NCI-H526 treated with DMSO at 0.1 percent for 48 hours (cell line): ENCODE measurements around the gene ACSF2.
"Not testable (repeated sequence)": the region's sequence is repeated elsewhere in the genome, so short reads cannot be mapped to it uniquely, and the experiment has no call there.

Experiments
- DNase-seq: peaks from one replicate; lab custom pipeline; 2025; lab: John Stamatoyannopoulos, UW

Gene ACSF2

DNA sequence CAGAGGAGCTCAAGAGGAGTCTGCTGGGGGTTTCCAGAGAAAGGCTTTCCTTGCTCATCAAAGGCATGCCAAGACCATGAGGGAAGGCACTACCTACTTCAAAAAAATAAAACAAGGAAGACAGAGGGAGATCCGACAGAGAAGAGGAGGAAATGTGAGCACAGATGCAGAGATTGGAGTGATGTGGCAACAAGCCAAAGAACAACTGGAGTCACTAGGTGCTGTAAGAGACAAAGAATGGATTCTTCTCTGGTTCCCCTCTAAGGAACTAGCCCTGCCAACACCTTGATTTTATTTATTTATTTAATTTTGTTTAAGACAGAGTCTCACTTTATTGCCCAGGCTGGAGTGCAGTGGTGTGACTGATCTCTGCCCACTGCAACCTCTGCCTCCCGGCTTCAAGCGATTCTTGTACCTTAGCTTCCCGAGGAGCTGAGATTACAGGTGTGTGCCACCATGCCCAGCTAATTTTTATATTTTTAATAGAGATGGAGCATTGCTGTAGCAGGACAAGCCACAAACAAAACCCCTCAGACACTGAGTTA is 13.8 kb upstream of the ACSF2 start:
- no peak for DNase-seq

DNA sequence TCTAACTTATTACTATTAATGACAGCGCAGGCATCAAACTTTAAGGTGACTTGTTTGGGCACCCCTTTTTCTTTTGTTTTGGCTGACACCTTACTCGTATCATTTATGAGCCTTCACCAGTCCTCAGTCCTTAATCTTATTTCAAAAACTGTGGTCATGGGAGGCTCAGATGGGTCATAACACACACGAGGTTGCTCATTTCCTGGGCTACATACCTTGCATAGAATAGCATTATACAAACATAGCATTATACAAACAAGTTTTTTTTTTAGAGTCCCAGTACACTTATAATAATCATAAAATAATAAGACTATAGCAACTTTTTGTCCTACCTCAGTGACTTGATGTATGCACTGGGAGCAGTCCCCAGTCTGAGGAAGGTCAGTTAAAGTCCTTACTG is 11.2 kb upstream of the ACSF2 start:
- DNase-seq = no peak

DNA sequence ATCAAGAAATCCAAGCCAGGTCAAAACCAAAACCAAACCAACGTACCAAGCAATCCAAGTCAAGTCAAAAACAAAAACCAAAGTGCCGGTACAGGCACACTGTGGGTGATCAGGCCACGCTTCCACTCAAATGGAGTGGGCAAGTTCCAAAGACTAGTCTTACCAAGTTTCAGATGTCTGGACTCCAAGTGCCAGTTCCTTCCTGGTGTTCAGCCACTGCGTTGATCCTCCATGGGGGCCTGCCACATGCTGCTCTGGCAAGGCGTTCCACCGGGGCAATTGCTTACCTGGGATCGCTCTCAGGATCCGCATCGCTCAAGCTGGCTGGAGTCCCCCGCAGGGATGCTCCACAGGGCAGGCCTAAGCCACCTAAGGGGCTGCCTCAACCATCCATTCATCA is 6.4 kb upstream of the ACSF2 start:
- DNase-seq = not testable (repeated sequence)

DNA sequence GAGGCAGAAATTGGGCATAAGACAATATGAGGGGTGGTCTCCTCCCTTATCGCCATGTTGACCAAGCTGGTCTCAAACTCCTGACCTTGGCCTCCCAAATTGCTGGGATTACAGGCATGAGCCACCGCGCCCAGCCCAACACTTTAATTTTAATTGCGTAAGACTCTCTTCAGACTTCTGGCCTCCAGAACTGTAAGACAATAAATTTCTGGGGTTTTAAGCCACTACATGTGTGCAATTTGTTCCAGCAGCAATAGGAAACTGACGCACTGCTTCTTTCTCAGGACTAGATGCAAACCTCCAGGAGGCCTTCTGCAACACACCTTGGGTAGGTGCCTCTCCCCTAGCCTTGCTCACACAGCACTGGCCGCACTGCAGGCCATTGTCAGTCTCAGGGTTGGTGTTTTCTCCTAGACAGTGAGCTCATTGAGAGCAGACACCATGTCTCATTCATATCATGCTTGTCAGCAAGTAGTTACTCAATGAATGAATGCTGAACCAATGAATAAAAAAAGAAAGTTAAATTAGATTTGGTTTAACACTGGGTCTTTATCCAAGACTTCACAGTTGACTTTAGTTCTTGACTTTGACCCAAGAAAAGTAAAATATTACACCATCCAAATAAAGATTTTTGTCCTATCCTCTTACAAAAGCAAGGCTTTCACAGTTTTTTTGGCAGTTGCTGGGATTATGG is 5.5 kb upstream of the ACSF2 start:
- no peak for DNase-seq

DNA sequence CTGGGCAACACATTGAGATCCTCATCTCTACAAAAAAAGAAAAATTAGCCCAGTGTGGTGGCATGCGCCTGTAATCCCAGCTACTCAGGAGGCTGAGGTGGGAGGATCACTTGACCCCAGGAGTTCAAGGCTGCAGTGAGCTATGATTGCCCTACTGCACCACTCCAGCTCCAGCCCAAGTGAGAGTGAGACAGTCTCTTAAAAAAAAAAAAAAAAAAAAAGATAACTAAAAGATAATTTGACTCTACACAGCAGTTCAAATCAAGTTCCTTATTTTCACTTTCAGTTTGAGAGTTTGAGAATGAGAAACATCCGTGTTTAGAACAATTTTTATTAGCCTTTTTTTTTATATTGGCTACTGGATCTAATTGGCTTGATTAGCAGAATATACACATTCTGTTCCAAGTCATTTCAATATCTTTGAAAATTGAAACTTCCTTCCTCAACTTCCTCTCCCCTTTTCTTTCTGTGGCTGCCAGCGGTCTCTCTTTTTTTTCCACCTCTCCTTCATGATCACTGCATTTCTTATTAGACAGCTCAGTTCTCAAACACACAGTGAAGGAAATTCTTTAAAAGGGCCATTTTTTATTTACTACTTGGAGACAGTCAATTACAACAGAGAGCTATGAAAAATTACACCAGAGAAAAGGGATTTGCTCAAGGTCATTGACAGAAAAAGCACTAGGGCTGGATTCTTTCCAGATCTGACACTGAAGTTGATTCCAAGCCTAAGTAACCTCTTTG is 4.5 kb upstream of the ACSF2 start:
- DNase-seq = no peak

DNA sequence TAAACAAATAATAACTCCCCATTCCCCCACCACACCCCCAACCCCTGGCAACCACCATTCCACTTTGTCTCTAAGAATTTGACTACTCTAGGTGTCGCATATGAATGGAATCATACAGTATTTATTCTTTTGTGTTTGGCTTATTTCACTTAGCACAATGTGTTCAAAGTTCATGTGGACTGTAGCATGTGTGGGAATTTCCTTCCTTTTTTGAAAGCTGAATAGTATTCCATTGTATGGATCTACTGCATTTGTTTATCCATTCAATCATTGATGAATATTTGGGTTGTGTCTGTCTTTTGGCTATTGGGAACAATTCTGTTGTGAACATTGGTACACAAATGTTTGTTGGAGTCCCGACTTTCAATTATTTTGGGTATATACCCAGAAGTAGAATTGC is 3.3 kb upstream of the ACSF2 start:
- no peak for DNase-seq

DNA sequence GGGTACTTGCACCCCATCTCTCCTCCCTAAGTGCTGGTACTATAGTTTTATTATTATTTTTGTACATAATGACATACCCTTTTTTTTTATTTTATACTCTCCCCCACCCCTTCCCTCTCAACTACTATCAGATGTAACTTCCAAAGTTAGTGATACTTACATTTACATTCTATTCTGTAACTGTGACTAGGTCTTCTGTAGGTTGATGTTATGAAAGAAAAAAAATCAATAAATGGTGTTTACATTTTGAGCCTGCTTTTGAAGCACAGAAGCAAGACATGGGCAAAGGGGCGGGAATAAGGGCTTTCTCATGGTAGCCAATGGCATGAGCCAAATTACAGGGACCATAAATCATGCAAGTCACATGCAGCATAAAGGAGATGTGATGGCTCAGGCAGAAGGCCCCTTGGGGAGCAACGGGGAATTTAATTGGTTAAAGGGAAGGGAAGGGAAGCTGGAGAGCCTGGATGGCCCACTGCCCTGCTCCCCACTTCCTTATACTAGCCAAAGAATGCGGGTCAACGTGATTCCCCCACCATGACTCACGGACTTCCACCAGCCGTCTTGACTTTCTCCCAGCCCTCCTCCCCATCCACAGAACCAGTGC is 2.4 kb upstream of the ACSF2 start:
- no peak for DNase-seq

DNA sequence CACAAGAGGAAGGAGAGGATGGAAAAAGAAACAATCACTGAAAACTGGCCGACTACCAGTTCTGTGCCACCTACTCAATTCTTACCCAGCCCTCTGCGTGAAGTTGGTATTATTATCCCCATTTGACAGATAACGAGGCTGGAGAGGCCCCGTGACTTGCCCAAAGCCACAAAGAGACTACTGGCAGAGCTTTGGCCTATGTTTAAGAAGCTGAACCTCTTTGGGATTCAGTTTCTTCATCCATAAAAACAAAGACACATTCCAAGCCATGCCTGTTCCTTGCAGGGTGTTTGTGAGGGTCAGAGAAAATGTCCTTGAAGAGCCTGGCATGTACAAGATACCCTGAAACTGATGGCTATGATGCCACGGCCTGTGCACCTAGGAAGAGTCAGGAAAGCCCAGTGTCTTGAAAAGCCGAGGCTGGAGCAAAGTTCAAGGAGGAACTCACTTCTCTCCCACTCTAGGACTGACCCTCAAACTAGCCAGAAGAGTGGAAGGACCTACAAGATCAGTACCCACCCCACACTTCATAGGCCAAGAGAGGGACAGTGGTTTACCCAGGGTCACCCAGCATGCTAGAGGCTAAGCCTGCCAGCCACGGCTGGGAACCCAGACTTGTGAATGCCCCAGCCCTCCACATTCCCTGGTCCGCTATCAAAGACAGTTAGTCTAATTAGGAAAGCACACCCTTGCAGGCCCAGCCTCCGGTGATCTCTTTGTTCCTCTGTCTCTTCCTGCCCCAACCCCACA is 1.6 kb upstream of the ACSF2 start:
- no peak for DNase-seq

DNA sequence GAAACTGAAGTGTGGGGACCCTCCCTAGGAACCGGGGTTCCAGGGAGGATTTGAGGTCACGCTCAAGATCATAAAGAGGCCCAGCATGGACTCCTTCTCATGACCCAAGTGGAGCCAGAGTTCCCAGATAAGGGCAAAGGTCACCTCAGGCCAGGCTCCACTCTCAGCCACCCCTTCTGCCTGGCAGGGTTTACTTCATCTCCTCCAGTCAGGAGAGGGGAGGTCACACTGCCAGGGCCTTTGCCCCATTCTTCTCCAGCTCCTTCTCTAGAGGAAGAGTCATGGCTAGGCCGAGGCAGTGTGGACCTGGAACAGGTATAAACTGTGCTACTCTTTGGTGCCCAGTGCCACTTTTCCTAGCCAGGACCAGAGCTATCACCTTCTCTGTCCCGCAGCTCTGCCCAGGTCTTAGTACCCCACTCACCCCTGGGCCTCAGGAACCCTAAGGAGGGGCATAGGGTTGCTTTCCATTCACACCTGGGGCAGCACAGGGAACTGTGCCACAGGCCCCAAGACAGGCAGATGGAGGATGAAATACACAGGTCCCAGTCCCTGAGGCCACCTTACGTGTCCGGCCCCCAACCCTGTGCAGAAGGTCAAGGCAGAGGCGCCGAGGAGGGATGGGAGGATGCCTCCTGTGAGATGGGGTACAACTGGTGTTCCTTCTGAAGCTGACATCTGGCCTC is 879 bp upstream of the ACSF2 start:
- DNase-seq = no peak

DNA sequence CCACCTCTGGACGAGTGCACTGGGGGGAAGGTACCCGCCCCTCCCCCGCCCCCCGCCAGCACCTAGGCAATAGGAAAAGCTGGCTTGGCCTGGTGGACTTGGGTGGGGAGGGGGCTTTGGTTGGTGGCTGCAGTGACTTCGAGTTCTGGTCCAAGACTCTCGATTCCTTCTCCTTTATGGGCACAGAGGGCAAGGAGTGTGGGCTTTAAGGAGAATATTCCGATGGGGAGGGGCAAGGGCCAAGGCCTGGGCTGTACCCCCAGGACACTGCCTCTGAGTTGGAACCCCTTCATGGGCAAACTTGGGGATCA is 409 bp downstream of the ACSF2 start:
- no peak for DNase-seq

DNA sequence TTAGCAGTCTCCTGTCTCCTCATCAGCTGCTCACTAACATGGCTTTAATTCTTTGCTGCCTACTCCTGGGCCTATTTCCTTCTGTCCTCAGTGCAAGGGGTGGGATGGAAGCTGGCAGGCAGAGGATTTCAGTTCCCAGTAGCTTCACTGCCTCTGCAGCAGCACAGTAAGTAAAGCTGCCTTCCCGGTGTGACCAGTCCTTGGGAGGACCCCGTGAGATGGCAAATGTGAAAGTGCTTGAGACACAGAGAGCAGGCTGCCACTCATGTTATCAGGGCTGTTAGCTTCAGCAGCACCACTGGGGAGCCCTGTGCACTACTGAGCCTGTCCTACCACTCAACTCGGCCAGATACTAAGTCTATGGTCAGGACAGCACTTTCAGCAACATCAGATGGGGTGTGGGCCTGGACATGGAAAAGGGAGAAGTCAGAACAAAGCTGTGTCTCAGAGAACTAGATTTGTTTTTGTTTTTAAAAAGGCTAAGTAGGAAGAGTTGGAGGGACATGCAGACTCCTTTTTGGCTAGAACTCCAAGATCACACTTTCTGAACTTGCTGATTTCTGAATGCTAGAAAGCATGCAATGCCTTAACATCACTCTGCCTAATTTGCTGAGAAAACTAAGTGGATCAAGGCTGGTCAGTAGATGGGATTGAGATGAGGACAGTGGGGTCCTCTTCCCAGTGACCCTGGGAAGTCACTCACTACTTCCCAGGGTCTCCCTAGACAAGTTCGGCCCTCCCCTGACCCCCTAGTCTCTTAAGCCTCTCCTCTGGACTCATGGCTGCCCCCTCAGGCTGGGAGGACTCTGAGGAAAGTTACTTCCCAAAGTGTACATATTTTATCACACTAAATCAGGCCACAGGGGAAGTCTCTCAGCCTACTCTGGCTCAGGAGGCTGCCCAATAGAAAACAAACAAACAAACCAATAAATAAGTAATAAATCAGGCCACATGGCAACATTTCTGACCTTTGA is 1.1 kb downstream of the ACSF2 start:
- DNase-seq = no peak

DNA sequence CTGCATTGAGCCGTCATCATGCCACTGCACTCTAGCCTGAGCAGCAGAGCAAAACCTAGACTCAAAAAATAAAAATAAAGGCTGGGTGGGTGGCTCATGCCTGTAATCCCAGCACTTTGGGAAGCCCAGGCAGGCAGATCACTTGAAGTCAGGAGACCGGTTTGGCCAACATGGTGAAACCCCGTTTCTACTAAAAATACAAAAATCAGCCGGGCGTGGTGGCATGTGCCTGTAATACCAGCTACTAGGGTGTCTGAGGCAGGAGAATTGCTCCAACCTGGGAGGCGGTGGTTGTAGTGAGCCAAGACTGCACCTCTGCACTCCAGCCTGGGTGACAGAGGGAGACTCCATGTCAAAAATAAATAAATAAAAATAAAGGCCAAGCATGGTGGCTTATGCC is 2.1 kb downstream of the ACSF2 start:
- DNase-seq = not testable (repeated sequence)

DNA sequence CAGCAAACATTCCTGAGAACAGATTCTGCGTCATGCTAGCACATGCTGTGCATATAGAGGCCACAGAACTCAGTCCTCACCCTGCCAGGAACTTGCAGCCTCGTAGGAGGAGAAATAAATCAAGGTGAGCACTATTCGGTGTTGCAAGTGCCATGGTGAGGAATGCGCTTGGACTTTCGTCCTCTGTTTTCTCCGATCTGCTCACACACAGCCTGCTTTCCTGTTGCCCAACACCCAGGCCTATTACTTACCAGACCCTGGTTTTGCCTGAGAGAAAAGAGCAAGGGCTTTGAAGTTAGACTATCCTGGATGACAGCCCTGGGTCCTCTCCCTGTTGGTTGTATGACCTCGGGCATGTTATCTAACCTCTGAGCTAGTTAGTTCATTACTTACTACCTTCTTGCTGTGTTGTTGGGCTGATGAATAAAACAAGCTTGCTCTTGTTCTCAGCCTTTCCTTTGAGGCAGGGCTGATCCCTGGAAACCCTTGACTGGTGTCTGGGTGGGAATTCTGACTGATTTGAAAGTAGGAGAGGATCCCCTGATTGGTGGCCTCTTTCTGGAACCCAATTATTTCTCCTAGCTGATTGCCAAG is 2.9 kb downstream of the ACSF2 start:
- no peak for DNase-seq

DNA sequence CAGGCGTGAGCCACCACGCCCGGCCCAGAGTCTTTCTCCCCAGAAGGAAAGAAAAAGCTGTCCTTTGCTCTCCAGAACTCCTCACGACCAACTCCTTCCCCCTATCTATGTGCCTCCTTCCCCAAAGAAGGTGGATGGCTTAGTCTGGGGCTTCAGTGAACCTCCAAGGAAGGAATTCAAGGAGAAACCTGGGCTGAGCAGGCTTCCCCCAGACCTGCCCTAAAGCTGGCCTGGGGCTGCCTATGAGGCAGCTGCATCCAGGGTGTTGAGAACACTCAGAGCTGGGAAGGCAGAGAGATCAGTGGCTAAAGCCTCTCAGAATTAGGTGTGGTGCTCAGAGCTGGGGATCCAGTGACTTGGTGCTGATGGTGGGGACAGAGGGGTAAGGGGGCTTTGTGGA is 3.8 kb downstream of the ACSF2 start:
- no peak for DNase-seq

DNA sequence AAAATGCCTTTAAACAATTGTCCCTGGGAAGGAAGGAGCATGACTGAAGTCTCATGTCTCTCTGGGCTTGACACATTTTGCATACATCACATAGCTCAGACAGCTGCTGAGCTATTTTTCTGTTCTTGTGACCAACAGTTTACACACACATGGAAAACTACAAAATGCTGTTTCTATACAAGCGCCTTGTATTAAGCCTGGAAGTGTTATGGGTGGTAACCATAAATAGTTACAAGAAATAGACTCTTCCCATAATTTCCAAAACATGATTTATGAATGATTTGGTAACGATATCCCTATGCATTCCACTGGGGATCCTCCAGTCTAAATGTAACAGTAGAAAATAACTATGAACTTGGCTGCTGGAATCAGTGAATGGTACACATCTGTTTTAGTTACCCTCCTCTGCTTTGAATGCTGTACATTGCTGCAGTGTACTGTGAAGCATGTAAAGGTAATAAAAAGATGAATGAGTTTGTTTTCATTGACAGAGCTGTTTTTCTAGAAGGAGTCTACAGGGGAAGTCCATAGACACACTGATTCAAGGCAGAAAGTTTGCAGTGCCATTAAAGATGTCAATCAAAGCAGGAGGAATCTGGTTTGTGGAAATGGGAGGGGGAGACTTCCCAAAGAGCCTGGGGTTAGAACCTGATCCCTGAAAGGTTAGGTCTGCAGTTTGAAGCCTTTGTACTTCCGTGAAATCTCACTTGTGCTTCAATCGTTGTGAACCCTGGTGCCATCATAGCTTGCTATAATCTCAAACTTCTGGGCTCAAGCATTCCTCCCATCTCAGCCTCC is 5.0 kb downstream of the ACSF2 start:
- DNase-seq = no peak

DNA sequence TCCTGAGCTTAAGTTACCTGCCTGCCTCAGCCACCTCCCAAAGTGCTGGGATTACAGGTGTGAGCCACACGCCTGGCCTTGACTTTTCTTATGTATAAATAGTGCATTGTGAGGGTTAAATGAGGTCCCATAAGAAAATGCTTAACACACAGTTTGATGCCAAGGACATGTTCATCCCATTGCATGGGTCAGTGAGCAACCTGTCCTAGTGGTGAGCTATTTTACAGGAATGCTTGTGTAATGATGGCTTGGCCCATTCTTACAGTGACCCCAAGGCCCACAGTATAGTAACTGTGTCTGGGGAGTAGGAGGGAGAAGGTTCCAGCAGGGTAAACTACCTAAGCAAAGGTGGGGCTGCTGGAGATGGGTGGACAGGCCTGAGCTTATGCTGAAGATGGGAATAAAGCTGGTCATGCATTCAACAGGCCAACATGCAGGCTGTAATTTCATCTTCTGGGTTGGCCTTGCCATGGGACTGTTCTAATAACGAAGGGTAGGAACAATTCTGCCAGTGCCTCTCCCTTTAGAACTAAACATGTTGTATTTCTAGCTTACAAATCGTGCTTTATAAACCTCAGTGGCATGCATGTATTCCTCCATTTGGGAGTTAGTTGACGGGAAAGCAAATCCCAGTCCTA is 6.2 kb downstream of the ACSF2 start:
- no peak for DNase-seq

DNA sequence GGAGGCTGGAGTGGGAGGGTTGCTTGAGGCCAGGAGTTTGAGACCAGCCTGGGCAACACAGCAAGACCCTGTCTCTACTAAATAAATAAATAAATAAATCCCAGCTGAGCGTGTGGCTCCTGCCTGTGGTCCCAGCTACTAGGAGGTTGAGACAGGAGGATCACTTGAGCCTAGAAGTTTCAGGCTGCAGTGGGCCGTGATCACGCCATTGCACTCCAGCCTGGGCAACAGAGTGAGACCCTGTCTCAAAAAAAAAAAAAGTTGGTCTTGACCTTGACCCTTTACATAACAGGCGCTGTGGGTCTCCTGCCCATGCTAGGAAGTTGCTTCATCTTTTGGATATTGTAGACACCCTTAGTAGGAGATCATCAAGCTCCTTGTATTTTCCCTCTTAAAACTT is 11.4 kb downstream of the ACSF2 start:
- DNase-seq = no peak

DNA sequence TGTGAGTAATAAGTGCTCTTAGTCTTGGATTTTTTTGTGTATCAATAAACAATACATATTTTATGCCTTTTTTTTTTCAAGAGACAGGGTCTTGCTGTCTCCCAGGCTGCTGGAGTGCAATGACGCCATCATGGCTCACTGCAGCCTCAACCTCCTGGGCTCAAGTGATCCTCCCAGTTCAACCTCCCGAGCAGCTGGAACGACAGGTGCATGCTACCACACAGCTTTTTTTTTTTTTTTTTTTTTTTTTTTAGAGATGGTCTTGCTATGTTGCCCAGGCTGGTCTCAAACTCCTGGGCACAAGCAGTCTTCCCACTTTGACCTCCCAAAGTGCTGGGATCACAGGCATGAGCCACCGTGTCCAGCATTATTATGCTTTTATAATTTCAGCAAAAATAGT is 13.0 kb downstream of the ACSF2 start:
- no peak for DNase-seq
